GM10847 (cell line): ENCODE measurements around the gene RBPJ.

ENCODE experiments used
- POLR2A ChIP-seq: IDR thresholded peaks from 2 replicates; pipeline ENCODE4 v1.6.1; 2011; ENCODE audit not compliant: insufficient read length; ENCODE audit errors: extremely low read depth

RBPJ gene

DNA sequence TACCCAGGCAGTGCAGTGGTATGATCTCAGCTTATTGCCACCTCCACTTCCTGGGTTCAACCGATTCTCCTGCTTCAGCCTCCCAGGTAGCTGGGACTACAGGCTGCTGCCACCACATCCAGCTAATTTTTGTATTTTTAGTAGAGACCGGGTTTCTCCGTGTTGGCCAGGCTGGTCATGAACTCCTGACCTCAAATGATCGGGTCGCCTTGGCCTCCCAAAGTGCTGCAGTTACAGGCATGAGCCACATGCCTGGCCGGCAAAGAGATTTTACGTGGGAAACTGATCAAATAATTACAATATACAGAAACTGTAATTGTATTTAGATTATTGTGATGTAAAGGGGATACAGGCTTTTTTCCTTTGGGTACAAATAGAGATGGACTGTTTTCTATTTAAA is 33.7 kb downstream of the RBPJ start:
- no peak for TF ChIP-seq POLR2A

- no peak for TF ChIP-seq POLR2A
These were observed 34.7 kb downstream of the RBPJ start for GRCh38 chr4:26355392-26356052.

DNA sequence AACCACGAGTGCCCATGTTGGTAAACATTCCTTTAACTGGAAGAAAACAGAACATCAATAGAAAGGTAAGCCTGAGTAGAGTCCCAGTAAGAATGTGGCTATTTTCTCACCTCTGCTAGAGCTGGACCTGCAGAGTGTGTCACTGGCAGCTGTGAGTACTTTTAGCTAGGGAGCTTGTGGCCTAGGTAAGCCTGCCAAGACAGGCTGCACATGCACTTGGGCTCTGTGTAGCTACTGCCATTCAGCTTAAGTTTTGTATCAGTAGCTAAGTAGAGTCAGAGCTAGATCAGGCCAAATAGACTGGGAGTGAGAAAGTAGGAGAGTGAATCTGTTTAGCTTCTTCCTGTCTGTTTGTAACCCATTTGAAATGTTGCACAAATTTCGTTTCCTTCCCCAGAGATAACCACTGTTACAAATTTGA is 35.3 kb downstream of the RBPJ start:
- no peak for TF ChIP-seq POLR2A

GRCh38 chr4:26360273-26360672 is 39.5 kb downstream of the RBPJ start:
- TF ChIP-seq POLR2A = no peak

DNA sequence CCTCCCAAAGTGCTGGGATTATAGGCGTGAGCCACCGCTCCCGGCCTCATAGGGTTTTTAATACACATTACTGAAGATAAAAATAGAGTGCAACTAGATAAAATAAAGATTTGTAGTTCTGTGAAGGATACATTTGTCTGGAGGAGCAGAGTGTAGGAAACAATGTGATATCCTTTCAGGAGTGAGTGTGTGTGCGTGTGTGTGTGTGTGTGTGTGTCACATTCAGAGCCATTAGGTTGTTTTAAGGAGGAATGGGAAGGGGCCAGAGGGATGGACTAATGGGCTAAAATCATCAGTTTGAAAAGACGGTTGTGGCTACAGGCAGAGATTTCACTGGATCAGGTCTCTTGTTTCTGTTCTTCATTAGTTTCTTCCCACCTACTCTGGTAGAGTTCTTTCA is 40.0 kb downstream of the RBPJ start:
- TF ChIP-seq POLR2A = no peak

- no peak for TF ChIP-seq POLR2A
These were observed 40.5 kb downstream of the RBPJ start for GRCh38 chr4:26361297-26361696.

- TF ChIP-seq POLR2A = no peak
These were observed 42.1 kb downstream of the RBPJ start for GRCh38 chr4:26362745-26363439.

DNA sequence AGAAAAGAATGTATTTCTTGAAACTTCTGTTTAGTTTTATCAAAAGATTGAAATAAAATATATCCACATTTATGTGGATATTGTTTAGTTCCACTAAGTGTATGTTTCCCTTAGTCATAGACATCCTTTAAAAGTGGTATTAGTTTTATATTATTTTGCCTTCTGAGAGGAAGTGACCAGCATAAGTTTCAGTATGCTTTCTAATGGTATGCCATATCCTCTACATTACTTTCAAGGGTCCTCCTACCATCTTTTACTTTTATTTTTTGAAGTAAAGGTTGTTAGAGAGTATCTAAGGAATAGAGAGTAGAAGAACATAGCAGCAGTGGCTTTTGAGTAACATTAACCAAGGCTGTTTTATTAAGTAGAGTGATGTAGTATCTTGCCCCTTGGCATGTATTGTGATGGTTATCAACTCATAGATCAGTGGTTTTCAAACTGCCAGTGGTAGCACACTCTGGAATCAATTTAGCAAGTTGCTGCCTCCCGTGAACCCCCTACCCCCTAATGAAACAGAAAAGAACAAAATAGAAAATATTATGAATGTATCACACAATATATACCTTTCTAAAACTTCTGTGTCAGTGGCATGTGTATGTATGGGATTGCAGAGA is 44.8 kb downstream of the RBPJ start:
- TF ChIP-seq POLR2A = no peak

DNA sequence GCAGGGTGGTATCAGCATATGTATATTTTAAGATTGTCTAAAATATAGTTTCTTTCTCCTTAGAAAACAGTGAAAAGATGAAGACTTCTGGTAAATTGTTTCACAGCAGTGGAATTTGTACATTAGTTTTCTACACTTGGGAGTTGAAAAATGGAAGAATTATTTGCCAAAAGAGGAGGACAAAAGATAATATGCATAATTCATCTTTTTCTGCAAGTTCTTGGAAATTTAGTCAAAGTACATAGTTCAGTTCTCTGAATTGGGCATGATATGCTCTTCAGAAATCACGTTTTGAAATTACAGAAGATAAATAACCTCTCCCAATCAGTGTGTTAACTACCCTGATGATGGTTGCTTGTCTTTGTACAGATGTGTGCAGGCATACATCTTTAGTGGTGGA is 47.0 kb downstream of the RBPJ start:
- no peak for TF ChIP-seq POLR2A

- TF ChIP-seq POLR2A = no peak
These were observed 47.9 kb downstream of the RBPJ start for GRCh38 chr4:26368685-26369084.

DNA sequence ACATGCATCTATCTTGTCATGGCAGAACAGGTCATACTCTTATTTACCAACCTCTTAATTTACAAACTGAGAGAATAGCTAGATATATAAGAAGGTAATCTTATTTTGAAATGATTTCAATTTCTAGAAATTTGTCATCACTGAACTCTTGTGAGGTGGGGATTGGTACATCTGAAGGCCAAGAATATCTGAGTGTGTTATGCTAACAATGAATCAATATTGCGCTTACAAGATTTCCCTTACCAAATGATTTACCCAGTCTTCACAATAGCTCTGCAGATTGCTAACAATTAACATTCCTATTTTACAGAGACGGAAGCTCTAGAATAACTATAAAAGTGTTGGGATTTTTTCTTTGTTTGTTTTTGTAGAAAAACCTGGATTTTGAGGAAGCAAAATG is 48.3 kb downstream of the RBPJ start:
- no peak for TF ChIP-seq POLR2A

DNA sequence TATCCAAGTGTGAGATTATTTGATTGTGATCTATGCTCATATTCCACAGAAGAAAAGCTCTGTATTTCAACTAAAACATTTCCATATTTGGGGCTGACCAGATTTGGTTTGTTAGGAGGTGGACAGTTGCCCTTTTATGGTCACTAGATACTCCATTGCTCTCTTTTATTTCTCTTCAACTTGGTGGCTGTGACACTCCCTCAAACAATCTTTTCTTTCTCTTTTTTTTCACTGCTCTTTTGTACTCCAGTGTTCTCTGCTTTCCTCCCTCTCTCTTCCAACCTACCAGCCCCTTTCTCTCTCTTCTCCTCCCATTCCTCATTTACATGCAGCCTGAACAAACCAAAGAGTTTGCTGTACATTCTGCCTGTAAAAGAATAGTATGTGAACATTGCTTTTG is 48.8 kb downstream of the RBPJ start:
- no peak for TF ChIP-seq POLR2A

DNA sequence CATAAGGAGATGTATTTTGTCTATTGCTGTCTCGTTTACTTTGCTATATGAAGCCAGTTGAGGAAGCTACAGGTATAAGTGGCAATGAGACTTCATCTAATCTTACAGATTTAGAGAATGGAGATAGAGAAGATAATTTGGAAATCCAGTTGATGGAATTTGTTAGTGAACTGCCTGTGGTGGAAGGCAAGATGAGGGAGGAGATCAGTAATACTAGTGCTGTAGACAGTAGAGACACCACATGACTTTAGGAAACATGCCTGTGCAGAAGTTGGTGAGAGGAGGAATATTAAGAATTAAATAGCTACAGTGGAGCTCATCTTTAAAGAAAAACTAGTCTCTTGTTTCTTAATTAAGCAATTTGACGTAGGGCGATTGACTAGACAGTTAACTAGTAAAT is 51.3 kb downstream of the RBPJ start:
- no peak for TF ChIP-seq POLR2A

- no peak for TF ChIP-seq POLR2A
These were observed 51.8 kb downstream of the RBPJ start for GRCh38 chr4:26372525-26373172.

DNA sequence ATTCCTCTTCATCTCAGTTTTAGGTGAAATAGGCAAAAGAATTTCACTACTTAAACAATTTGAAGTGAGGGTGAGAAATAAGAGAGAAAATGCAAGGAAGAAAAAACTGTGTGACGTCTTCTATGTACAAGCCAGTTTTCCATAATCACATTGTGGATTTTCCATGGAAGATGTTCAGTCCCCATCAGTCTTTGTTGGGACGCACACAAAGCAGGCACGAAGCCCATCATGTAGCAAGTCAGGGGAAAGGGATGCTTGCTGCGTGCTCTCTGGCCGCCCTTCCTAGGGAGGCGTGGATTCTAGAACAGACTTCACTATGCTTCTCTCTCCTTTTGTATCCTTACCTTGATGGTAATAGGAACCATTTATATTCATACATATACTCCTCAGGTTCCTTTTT is 54.7 kb downstream of the RBPJ start:
- no peak for TF ChIP-seq POLR2A
